NB4 (cell line): Measurements from ENCODE around the gene CTBP2.

ENCODE experiments used
- DNase-seq: peaks from one replicate; pipeline ENCODE4 v3.0.0; 2010; ENCODE audit warnings: low read depth
- H3K4me3 ChIP-seq: one replicate; pipeline ENCODE4 v1.5.1; 2011; ENCODE audit warnings: mild to moderate bottlenecking, low read depth, low read length, moderate library complexity
- CTCF ChIP-seq: IDR thresholded peaks from one replicate; pipeline ENCODE4 v1.5.1; 2012; ENCODE audit warnings: low read depth, low read length
- MYC ChIP-seq: IDR thresholded peaks from 2 replicates; pipeline ENCODE4 v1.6.1; 2011; ENCODE audit warnings: low read depth, low read length
- POLR2A ChIP-seq: IDR thresholded peaks from 2 replicates; pipeline ENCODE4 v1.6.1; 2011; ENCODE audit warnings: mild to moderate bottlenecking; ENCODE audit not compliant: insufficient read length; ENCODE audit errors: extremely low read depth
- TF ChIP-seq, protein P1 (sequence below): IDR thresholded peaks from 2 replicates; pipeline ENCODE4 v1.6.1; 2011; ENCODE audit warnings: low read depth, low read length

The CTBP2 gene

DNA sequence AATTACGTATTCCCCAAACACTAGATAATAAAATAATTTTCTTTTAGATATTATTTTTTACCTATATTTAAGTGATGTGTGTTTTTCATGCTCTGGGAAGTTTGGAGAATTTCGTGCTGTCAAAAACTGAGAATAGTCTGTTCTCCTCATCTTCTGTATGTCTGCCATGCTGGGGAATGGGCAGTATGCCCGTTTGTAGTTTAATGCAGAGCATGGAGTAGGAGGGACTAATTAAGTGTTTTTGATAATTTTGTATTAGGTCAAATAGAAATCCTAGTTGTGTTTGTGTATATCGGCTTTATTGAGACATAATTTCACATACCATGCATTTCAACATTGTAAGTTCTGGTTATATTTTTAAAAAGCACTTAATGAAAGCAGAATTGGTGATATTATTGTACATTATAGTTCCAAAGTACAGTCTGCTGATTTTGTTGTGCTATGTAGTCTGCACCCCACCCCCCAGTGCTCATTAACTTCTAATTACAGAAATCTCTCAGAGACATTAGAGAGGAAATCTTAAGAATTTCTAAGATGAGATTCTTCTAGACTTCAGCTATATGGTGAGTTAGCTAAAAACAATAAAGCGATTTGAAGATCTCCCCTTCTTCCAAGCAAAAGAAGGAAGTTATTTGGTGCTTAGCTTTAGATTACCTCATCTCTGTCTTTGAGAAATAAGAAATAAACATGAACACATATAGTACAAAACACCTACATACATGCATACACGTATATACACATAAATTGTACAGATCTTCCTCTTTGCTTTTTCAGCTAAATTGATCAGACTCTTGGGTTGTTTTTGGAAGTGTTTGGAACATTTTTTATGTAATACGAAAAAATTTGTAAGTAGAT is 196.3 kb downstream of the CTBP2 start:
- no peak for TF ChIP-seq POLR2A
- TF ChIP-seq CTCF = no peak
- TF ChIP-seq, protein P1, sequence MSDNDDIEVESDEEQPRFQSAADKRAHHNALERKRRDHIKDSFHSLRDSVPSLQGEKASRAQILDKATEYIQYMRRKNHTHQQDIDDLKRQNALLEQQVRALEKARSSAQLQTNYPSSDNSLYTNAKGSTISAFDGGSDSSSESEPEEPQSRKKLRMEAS = no peak
- TF ChIP-seq MYC = no peak
- H3K4me3 ChIP-seq = no peak overlapping the region
- no peak for DNase-seq

- no peak for DNase-seq
- no peak for TF ChIP-seq MYC
- TF ChIP-seq POLR2A = no peak
- TF ChIP-seq, protein P1 = no peak
- no peak for TF ChIP-seq CTCF
- H3K4me3 ChIP-seq = no peak overlapping the region
Observed at GRCh38 chr10:124962421-124962820, 197.9 kb downstream of the CTBP2 start.

DNA sequence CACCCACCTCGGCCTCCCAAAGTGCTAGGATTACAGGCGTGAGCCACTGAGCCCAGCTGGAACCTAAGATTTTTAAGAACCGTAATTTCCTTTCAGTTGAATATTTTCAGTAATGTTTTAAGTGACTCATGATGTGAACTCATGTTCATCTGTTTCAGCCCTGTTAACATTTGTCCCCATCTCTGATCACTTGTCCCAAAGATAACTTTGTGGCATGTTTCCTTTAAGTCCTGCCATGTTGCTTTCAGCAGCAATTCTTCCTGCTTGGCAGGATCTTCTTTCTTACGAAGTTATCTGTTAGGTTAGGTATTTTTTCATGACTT is 199.2 kb downstream of the CTBP2 start:
- TF ChIP-seq POLR2A (no peak), CTCF (no peak), MYC (no peak)
- TF ChIP-seq, protein P1 = no peak
- no peak overlapping the region for H3K4me3 ChIP-seq
- no peak for DNase-seq

DNA sequence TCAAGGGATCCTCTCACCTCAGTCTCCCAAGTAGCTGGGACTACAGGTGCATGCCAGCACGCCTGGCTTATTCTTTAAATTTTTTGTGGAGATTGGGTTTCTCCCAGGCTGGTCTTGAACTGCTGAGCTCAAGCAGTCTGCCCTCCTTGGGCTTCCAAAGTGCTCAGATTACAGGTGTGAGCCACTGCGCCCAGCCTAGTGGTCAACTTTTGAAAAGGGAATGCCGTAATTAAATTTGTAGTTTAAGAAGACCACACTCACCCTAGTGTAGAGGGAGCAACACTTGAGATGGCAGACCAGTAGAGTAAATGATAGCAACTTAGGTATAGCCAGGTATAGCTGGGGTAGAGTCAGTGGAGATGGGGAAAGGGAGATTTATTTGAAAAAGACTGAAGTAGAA is 200.8 kb downstream of the CTBP2 start:
- TF ChIP-seq POLR2A (no peak), CTCF (no peak), MYC (no peak)
- TF ChIP-seq, protein P1 = no peak
- DNase-seq = no peak
- no peak overlapping the region for H3K4me3 ChIP-seq

GRCh38 chr10:124957404-124957947 is 202.9 kb downstream of the CTBP2 start:
- no peak overlapping the region for H3K4me3 ChIP-seq
- peak; percentile 62 for DNase-seq
- TF ChIP-seq POLR2A (no peak), MYC (no peak), CTCF (no peak)
- TF ChIP-seq, protein P1 = no peak
